Ovary (tissue), 9 donors: ENCODE measurements around the gene NELL1. TPM values are rescaled to one million over a fixed set of nuclear protein-coding genes. Genes with fewer than 3 reads are reported as not detected.

Experiments used
- DNase-seq, 5 donors: peaks; one replicate each; pipeline ENCODE4 v3.0.0-alpha.2; 2019 to 2020
- H3K27ac ChIP-seq, 2 donors: fragments of 200-600 bp; one replicate each; pipeline versions ENCODE4 v1.5.1 to v1.8.0; 2019 to 2022
- H3K27me3 ChIP-seq: fragments of 200-600 bp; one replicate; pipeline ENCODE4 v1.8.0; 2022
- H3K36me3 ChIP-seq: fragments of 200-600 bp; sonication (generic); one replicate; pipeline ENCODE4 v1.5.1; 2019
- H3K4me1 ChIP-seq: one replicate; pipeline ENCODE4 v1.8.1; 2013; ENCODE audit warnings: mild to moderate bottlenecking, moderate library complexity; ENCODE audit not compliant: insufficient read depth
- H3K4me3 ChIP-seq: fragments of 200-600 bp; sonication (generic); one replicate; pipeline ENCODE4 v1.5.1; 2017
- H3K9me3 ChIP-seq, 2 donors: fragments of 200-600 bp in 1 of 2; sonication (generic) in 1 of 2; one replicate each; pipeline versions ENCODE4 v1.5.1 to v1.8.1; 2013 to 2019; ENCODE audit warnings: mild to moderate bottlenecking in 1 of 2, moderate library complexity in 1 of 2
- CTCF ChIP-seq, 3 donors: fragments of 450-650 bp in 2 of 3; fragments of 200-600 bp in 1 of 3; IDR thresholded peaks; one replicate each; pipeline versions ENCODE4 v1.5.1 to v1.8.0; 2016 to 2022; ENCODE audit warnings: antibody characterized with exemption in 3 of 3, mild to moderate bottlenecking in 1 of 3
- EP300 ChIP-seq: sonication (generic); formaldehyde crosslinking; IDR thresholded peaks from one replicate; pipeline ENCODE4 v1.6.1; 2017; ENCODE audit warnings: antibody characterized with exemption
- POLR2A ChIP-seq: fragments of 450-650 bp; IDR thresholded peaks from one replicate; pipeline ENCODE4 v1.6.1; 2017; ENCODE audit warnings: antibody characterized with exemption, mild to moderate bottlenecking, moderate library complexity
- WGBS, 3 donors: extraction: QIAGEN DNeasy Blood & Tissue Kit in 1 of 3; methylation state at CpG; one replicate each; pipeline versions ENCODE4 v1.1.5 to v1.1.7; 2013 to 2017; 5-methylcytosine and 5-hydroxymethylcytosine counted together
- intact Hi-C, 4 donors: fragments of 100-400 bp; cut with DNase I; formaldehyde crosslinking; loops; one replicate each; pipeline versions ENCODE4 v1.11.0 to v1.15.1; 2022 to 2023
- polyA plus RNA-seq, 2 donors: library from polyadenylated mRNA; stranded (reverse); fragments of 200-250 nt in 1 of 2; fragments of 350-450 nt in 1 of 2; fragmentation: Illumina TruSeq in 1 of 2; extraction: RNeasy Lipid Tissue Mini Kit (QIAGEN cat#74804) in 1 of 2; gene quantifications; one replicate each; pipeline ENCODE4 v1.2.3, GENCODE V29; 2013 to 2014
- total RNA-seq, 7 donors: library from RNA; depleted of rRNA in 2 of 7; stranded (reverse); fragments of >200 nt in 2 of 7; fragmentation: NEBNext Ultra II Directional in 3 of 7; extraction: Animal tissue kit (Norgen Biotek cat#: 25700) in 3 of 7; gene quantifications; one replicate each; pipeline versions ENCODE4 v1.1.0 to v1.2.4, GENCODE V29; 2016 to 2023
- donor health status: DM: no; HTN: no; CAD: no; lungs with moderate emphysema.
- donor health status: DM: no; HTN: no; CAD: no.
- donor health status: Bipolar disorder and iron deficiency.
- donor health status: DM: yes; HTN: yes; CAD: no.
- donor health status: DM: no; HTN: no; CAD: no.
- donor health status: DM: yes; HTN: yes; CAD: no.

NELL1 gene
- total and polyA plus RNA-seq, 9 donors, result 0.21 to 0.43 (median 0.36) TPM; not detected in 5

- Histone ChIP-seq H3K36me3 (no peaks in the 10 kb centered on the region), H3K27me3 (no peaks in the 10 kb centered on the region), H3K9me3 (no peaks in the 10 kb centered on the region), H3K4me1 (no peaks in the 10 kb centered on the region), H3K27ac (no peak overlapping the region), H3K4me3 (no peak overlapping the region)
- TF ChIP-seq CTCF (IDR thresholded peaks at IDR 0.05), result no peak
- no peak for TF ChIP-seq POLR2A
- no peak for TF ChIP-seq EP300
- intact Hi-C loops, result no loop called here
- WGBS, 3 donors, result 61 to 77% (median 69%) methylated on average over 4 of the region's 4 CpGs
- no peak for DNase-seq
Observed at GRCh38 chr11:20739577-20739976, 70.2 kb downstream of the NELL1 start.

- Histone ChIP-seq H3K27me3 (no peaks in the 10 kb centered on the region), H3K27ac (no peak overlapping the region), H3K4me1 (no peaks in the 10 kb centered on the region), H3K36me3 (no peaks in the 10 kb centered on the region), H3K9me3 (no peaks in the 10 kb centered on the region), H3K4me3 (no peak overlapping the region)
- no peak for DNase-seq
- WGBS, 3 donors, result 33 to 35% (median 35%) methylated on average over 6 of the region's 6 CpGs
- TF ChIP-seq CTCF (IDR thresholded peaks at IDR 0.05) (no peak), EP300 (no peak), POLR2A (no peak)
- intact Hi-C loops, result no loop called here
Observed at GRCh38 chr11:20754933-20755332, 85.5 kb downstream of the NELL1 start.

- Histone ChIP-seq H3K27ac (no peak overlapping the region), H3K4me1 (no peaks in the 10 kb centered on the region), H3K4me3 (no peak overlapping the region), H3K9me3 (no peaks in the 10 kb centered on the region), H3K27me3 (no peaks in the 10 kb centered on the region), H3K36me3 (no peaks in the 10 kb centered on the region)
- DNase-seq, result no peak
- intact Hi-C loops, result no loop called here
- no peak for TF ChIP-seq CTCF (IDR thresholded peaks at IDR 0.05)
- no peak for TF ChIP-seq EP300
- TF ChIP-seq POLR2A, result no peak
- WGBS, 3 donors, result 81 to 91% (median 82%) methylated on average over 2 of the region's 2 CpGs
Observed at GRCh38 chr11:20759541-20759940, 90.2 kb downstream of the NELL1 start.

GRCh38 chr11:20760811-20761210 lies 91.4 kb downstream of the NELL1 start:
- no peaks in the 10 kb centered on the region for H3K9me3 ChIP-seq
- no peak for DNase-seq
- H3K4me3 ChIP-seq, result no peak overlapping the region
- no peaks in the 10 kb centered on the region for H3K4me1 ChIP-seq
- H3K27ac ChIP-seq, result no peak overlapping the region
- intact Hi-C loops, result no loop called here
- no peaks in the 10 kb centered on the region for H3K27me3 ChIP-seq
- TF ChIP-seq POLR2A, result no peak
- no peak for TF ChIP-seq EP300
- TF ChIP-seq CTCF (IDR thresholded peaks at IDR 0.05), result no peak
- H3K36me3 ChIP-seq, result no peaks in the 10 kb centered on the region
- WGBS, 3 donors, result 87 to 93% (median 91%) methylated on average over 6 of the region's 6 CpGs
